ENCODE results near the gene WDR7.

The WDR7 gene

GRCh38 chr18:57003342-57003741 lies 352.2 kb downstream of the WDR7 start:
- no peak for DNase-seq (ENCODE audit: low read depth)
- no peak overlapping the region for H3K4me3 ChIP-seq (ENCODE audit: low read depth, low read length)
- TF ChIP-seq CTCF (conservative IDR thresholded peaks at IDR 0.05; ENCODE audit: low read depth, low read length), result no peak

GRCh38 chr18:57004366-57005121 lies 353.4 kb downstream of the WDR7 start:
- DNase-seq (ENCODE audit: low read depth), result peak; percentile 77
- no peak for TF ChIP-seq CTCF (conservative IDR thresholded peaks at IDR 0.05; ENCODE audit: low read depth, low read length)
- no peak overlapping the region for H3K4me3 ChIP-seq (ENCODE audit: low read depth, low read length)

GRCh38 chr18:57008001-57008686 lies 357.0 kb downstream of the WDR7 start:
- TF ChIP-seq CTCF (conservative IDR thresholded peaks at IDR 0.05; ENCODE audit: low read depth, low read length), result no peak
- no peak for DNase-seq (ENCODE audit: low read depth)

GRCh38 chr18:57009844-57010243 lies 358.7 kb downstream of the WDR7 start:
- no peak overlapping the region for H3K4me3 ChIP-seq (ENCODE audit: low read depth, low read length)
- DNase-seq (ENCODE audit: low read depth), result no peak
- TF ChIP-seq CTCF (conservative IDR thresholded peaks at IDR 0.05; ENCODE audit: low read depth, low read length), result no peak

More at GRCh38 chr18:57008001-57008686, 357.0 kb downstream of the WDR7 start:
- H3K4me3 ChIP-seq (ENCODE audit: low read depth, low read length), result no peak overlapping the region

- TF ChIP-seq CTCF (conservative IDR thresholded peaks at IDR 0.05; ENCODE audit: low read depth, low read length), result no peak
- no peak for DNase-seq (ENCODE audit: low read depth)
These were observed 363.7 kb downstream of the WDR7 start for GRCh38 chr18:57014772-57015413.

GRCh38 chr18:57015451-57015850 lies 364.3 kb downstream of the WDR7 start:
- TF ChIP-seq CTCF (conservative IDR thresholded peaks at IDR 0.05; ENCODE audit: low read depth, low read length), result no peak

More at GRCh38 chr18:57014772-57015413, 363.7 kb downstream of the WDR7 start:
- no peak overlapping the region for H3K4me3 ChIP-seq (ENCODE audit: low read depth, low read length)

More at GRCh38 chr18:57015451-57015850, 364.3 kb downstream of the WDR7 start:
- no peak overlapping the region for H3K4me3 ChIP-seq (ENCODE audit: low read depth, low read length)
- DNase-seq (ENCODE audit: low read depth), result no peak

Measured in choroid plexus epithelial cell (primary cell).